Upper lobe of right lung (tissue), 1 donor: ENCODE data around the gene LDLRAP1. TPM values are rescaled to one million over a fixed set of nuclear protein-coding genes. Genes with fewer than 3 reads are reported as not detected.

Source experiments
- ATAC-seq: fragments of 200-7000 bp; cut with Tn5 transposase; one replicate; pipeline ENCODE4 v1.9.1; 2020; ENCODE audit warnings: mild to moderate bottlenecking, moderate library complexity
- DNase-seq: peaks from one replicate; pipeline ENCODE4 v3.0.0-alpha.2; 2020
- H3K27ac ChIP-seq: fragments of 200-600 bp; one replicate; pipeline ENCODE4 v1.8.0; 2022
- H3K27me3 ChIP-seq: fragments of 200-600 bp; one replicate; pipeline ENCODE4 v1.8.0; 2022; ENCODE audit warnings: mild to moderate bottlenecking
- H3K36me3 ChIP-seq: fragments of 200-600 bp; one replicate; pipeline ENCODE4 v1.8.0; 2022
- H3K4me1 ChIP-seq: fragments of 200-600 bp; one replicate; pipeline ENCODE4 v1.8.0; 2022
- H3K4me3 ChIP-seq: fragments of 200-600 bp; one replicate; pipeline ENCODE4 v1.8.0; 2022; ENCODE audit warnings: mild to moderate bottlenecking
- H3K9me3 ChIP-seq: fragments of 200-600 bp; one replicate; pipeline ENCODE4 v1.8.0; 2022
- CTCF ChIP-seq: fragments of 200-600 bp; IDR thresholded peaks from one replicate; pipeline ENCODE4 v1.8.0; 2022; ENCODE audit warnings: antibody characterized with exemption
- intact Hi-C: fragments of 100-400 bp; cut with DNase I; formaldehyde crosslinking; loops from one replicate; pipeline ENCODE4 v1.11.0; 2022
- long read RNA-seq: library from polyadenylated mRNA; unstranded; transcript quantifications from one replicate; pipeline ENCODE4 v2.0.0, GENCODE V29; 2021
- total RNA-seq: library from RNA; stranded (reverse); fragmentation: NEBNext Ultra II Directional; extraction: Animal tissue kit (Norgen Biotek cat#: 25700); gene quantifications from one replicate; pipeline ENCODE4 v1.2.1, GENCODE V29; 2021
- donor health status: DM: no; HTN: yes; CAD: no; lungs with severe emphysema.

LDLRAP1 gene
- 35.1 TPM for total RNA-seq
- long read RNA-seq, transcript LDLRAP1-201 (9 exons, 2,940 nt), result major isoform, 61 of 131 reads
- long read RNA-seq, partial matches to known transcripts, result 48 of 131 reads
- long read RNA-seq, other reads (novel, unspliced or antisense), result 18 of 131 reads

GRCh38 chr1:25543425-25544242, at the start of gene LDLRAP1:
Gene LDLRAP1 (plus strand): TSS chr1:25543606. CDS start chr1:25543699, 93 bp downstream.
- H3K9me3 ChIP-seq, result no peaks in the 10 kb centered on the region
- peak; percentile 90 for DNase-seq
- H3K4me3 ChIP-seq, result peak within 1 kb of the TSS; percentile 87
- peaks cover 26% of the 10 kb centered on the region for H3K4me1 ChIP-seq
- no peaks in the 10 kb centered on the region for H3K36me3 ChIP-seq
- peak; percentile 97 for ATAC-seq
- no peak for TF ChIP-seq CTCF
- intact Hi-C loops, result no loop called here
- no peaks in the 10 kb centered on the region for H3K27me3 ChIP-seq
- H3K27ac ChIP-seq, result peak within 1 kb of the TSS; percentile 80

GRCh38 chr1:25494952-25495351, 48.5 kb upstream of the LDLRAP1 start:
- no peaks in the 10 kb centered on the region for H3K9me3 ChIP-seq
- H3K27ac ChIP-seq, result no peak overlapping the region
- H3K4me3 ChIP-seq, result no peak overlapping the region
- peak; percentile 60 for ATAC-seq
- H3K36me3 ChIP-seq, result peaks cover 77% of the 10 kb centered on the region
- DNase-seq, result no peak
- no peaks in the 10 kb centered on the region for H3K4me1 ChIP-seq
- no peaks in the 10 kb centered on the region for H3K27me3 ChIP-seq
- TF ChIP-seq CTCF, result no peak
- intact Hi-C loops, result no loop called here

GRCh38 chr1:25500694-25501093, 42.7 kb upstream of the LDLRAP1 start:
- Histone ChIP-seq H3K27ac (no peak overlapping the region), H3K9me3 (no peaks in the 10 kb centered on the region), H3K4me3 (no peak overlapping the region), H3K36me3 (peaks cover 33% of the 10 kb centered on the region), H3K27me3 (no peaks in the 10 kb centered on the region), H3K4me1 (peaks cover 15% of the 10 kb centered on the region)
- intact Hi-C loops, result no loop called here
- ATAC-seq, result no peak
- DNase-seq, result no peak
- no peak for TF ChIP-seq CTCF

- H3K27ac ChIP-seq, result no peak overlapping the region
- H3K27me3 ChIP-seq, result no peaks in the 10 kb centered on the region
- H3K9me3 ChIP-seq, result no peaks in the 10 kb centered on the region
- TF ChIP-seq CTCF, result peak; percentile 17
- ATAC-seq (no peak), DNase-seq (no peak)
- no peak overlapping the region for H3K4me3 ChIP-seq
- intact Hi-C loops, result no loop called here
- H3K4me1 ChIP-seq, result peaks cover 17% of the 10 kb centered on the region
- H3K36me3 ChIP-seq, result peaks cover 27% of the 10 kb centered on the region
Measured at GRCh38 chr1:25501235-25502058, 42.0 kb upstream of the LDLRAP1 start.

GRCh38 chr1:25502957-25503356, 40.4 kb upstream of the LDLRAP1 start:
- H3K4me3 ChIP-seq, result no peak overlapping the region
- intact Hi-C loops, result no loop called here
- no peak for TF ChIP-seq CTCF
- no peaks in the 10 kb centered on the region for H3K27me3 ChIP-seq
- no peak for DNase-seq
- no peak for ATAC-seq
- H3K27ac ChIP-seq, result no peak overlapping the region
- H3K9me3 ChIP-seq, result no peaks in the 10 kb centered on the region
- H3K36me3 ChIP-seq, result peaks cover 13% of the 10 kb centered on the region
- peaks cover 17% of the 10 kb centered on the region for H3K4me1 ChIP-seq
